ENCODE measurements around the gene KCTD14. TPM values are rescaled to one million over a fixed set of nuclear protein-coding genes. Genes with fewer than 3 reads are reported as not detected.

Gene KCTD14
- total RNA-seq, 1 experiment from 2014 or later, result 12.5 TPM

- Histone ChIP-seq H2AK5ac (ENCODE audit: insufficient read length, low read length) (no peak overlapping the region), H3K79me2 (ENCODE audit: insufficient read depth, low read length) (no peaks in the 10 kb centered on the region), H3K4ac (ENCODE audit: low read depth, low read length) (no peak overlapping the region), H2BK120ac (ENCODE audit: low read depth, low read length, poor library complexity, severe bottlenecking) (no peak overlapping the region), H4K91ac (ENCODE audit: insufficient read length, low read depth, low read length) (no peak overlapping the region), H2BK20ac (ENCODE audit: low read depth, low read length, poor library complexity, severe bottlenecking) (no peak overlapping the region), H3K23ac (ENCODE audit: insufficient read length, low read depth, low read length) (no peak overlapping the region), H3K23me2 (ENCODE audit: insufficient read length, low read depth, low read length, poor library complexity, severe bottlenecking) (peaks cover 2% of the 10 kb centered on the region), H3K79me1 (ENCODE audit: insufficient read depth, low read depth, low read length, poor library complexity, severe bottlenecking) (no peaks in the 10 kb centered on the region), H4K20me1 (ENCODE audit: control insufficient read depth, insufficient read depth, insufficient read length) (no peaks in the 10 kb centered on the region), H2BK5ac (ENCODE audit: insufficient read length, low read length) (no peak overlapping the region), H3K14ac (ENCODE audit: insufficient read depth, low read length) (no peak overlapping the region), H4K5ac (ENCODE audit: insufficient read length, low read depth, low read length) (no peak overlapping the region), H3K4me1 (ENCODE audit: insufficient read depth, low read length) (no peaks in the 10 kb centered on the region), H3K56ac (ENCODE audit: insufficient read length, low read depth, low read length) (no peak overlapping the region), H3K9me3 (ENCODE audit: control insufficient read depth, low read depth, low read length) (no peaks in the 10 kb centered on the region), H3K18ac (ENCODE audit: insufficient read length, low read depth, low read length) (no peak overlapping the region), H3K27ac (ENCODE audit: insufficient read length, low read depth, low read length) (no peak overlapping the region), H3K4me2 (ENCODE audit: insufficient read depth, insufficient read length, low read length) (no peak overlapping the region), H2AFZ (ENCODE audit: low read length) (no peak overlapping the region), H2BK12ac (ENCODE audit: insufficient read length, low read depth, low read length) (no peak overlapping the region), H3K27me3 (ENCODE audit: insufficient read depth, low read length) (no peaks in the 10 kb centered on the region), H4K8ac (replicated peaks; ENCODE audit: insufficient read length, low read depth, low read length) (no peak overlapping the region), H2BK15ac (ENCODE audit: low read depth, low read length) (no peak overlapping the region), H3K9ac (ENCODE audit: extremely low read depth, insufficient read length, low read length) (no peak overlapping the region), H3T11ph (ENCODE audit: low read length) (no peak overlapping the region)
- Mint-ChIP-seq H3K27me3 (ENCODE audit: low read depth) (no peaks in the 10 kb centered on the region), H3K36me3 (ENCODE audit: insufficient read depth in 1 of 3, low read depth in 3 of 3) (no peaks in the 10 kb centered on the region), H3K9me3 (peaks cover 0 to under 1% of the 10 kb centered on the region in 2 experiments; a peak in 3 of 5 replicates), H3K4me3 (no peak overlapping the region), H3K27ac (no peak overlapping the region), H3K4me1 (peaks cover 3 to 17% of the 10 kb centered on the region in 2 experiments)
- DNase-seq, result no peak
- TF ChIP-seq, protein P1, sequence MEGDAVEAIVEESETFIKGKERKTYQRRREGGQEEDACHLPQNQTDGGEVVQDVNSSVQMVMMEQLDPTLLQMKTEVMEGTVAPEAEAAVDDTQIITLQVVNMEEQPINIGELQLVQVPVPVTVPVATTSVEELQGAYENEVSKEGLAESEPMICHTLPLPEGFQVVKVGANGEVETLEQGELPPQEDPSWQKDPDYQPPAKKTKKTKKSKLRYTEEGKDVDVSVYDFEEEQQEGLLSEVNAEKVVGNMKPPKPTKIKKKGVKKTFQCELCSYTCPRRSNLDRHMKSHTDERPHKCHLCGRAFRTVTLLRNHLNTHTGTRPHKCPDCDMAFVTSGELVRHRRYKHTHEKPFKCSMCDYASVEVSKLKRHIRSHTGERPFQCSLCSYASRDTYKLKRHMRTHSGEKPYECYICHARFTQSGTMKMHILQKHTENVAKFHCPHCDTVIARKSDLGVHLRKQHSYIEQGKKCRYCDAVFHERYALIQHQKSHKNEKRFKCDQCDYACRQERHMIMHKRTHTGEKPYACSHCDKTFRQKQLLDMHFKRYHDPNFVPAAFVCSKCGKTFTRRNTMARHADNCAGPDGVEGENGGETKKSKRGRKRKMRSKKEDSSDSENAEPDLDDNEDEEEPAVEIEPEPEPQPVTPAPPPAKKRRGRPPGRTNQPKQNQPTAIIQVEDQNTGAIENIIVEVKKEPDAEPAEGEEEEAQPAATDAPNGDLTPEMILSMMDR (conservative IDR thresholded peaks at IDR 0.05), result no peak
- no CpG with 5 or more reads among the region's 4 CpGs for WGBS (ENCODE audit: extremely low coverage, insufficient read length, low lambda C conversion rate)
Observed at GRCh38 chr11:78033040-78033439, 10.0 kb upstream of the KCTD14 start.
